Esophagus muscularis mucosa (tissue), 4 donors: Measurements from ENCODE around the gene RXRA. TPM values are rescaled to one million over a fixed set of nuclear protein-coding genes. Genes with fewer than 3 reads are reported as not detected.

Source experiments
- DNase-seq: peaks from one replicate; pipeline ENCODE4 v3.0.0-alpha.2; 2017; ENCODE audit errors: extremely low spot score
- H3K27ac ChIP-seq, 4 donors: fragments of 200-600 bp; sonication (generic); replicated peaks in 1 of 4; 1 replicate in 3 of 4; 2 replicates in 1 of 4; pipeline ENCODE4 v1.5.1; 2016 to 2019; ENCODE audit warnings: mild to moderate bottlenecking in 1 of 4
- H3K27me3 ChIP-seq, 4 donors: fragments of 200-600 bp; sonication (generic); one replicate each; pipeline versions ENCODE4 v1.5.1 to v1.6.0; 2016 to 2019
- H3K36me3 ChIP-seq, 4 donors: fragments of 200-600 bp; sonication (generic); one replicate each; pipeline ENCODE4 v1.5.1; 2016 to 2019
- H3K4me1 ChIP-seq, 4 donors: fragments of 200-600 bp; sonication (generic); one replicate each; pipeline ENCODE4 v1.5.1; 2016 to 2019
- H3K4me3 ChIP-seq, 4 donors: fragments of 200-600 bp; sonication (generic); 1 replicate in 2 of 4; 2 replicates in 2 of 4; pipeline ENCODE4 v1.5.1; 2016 to 2019; ENCODE audit warnings: mild to moderate bottlenecking in 4 of 4, moderate library complexity in 1 of 4
- H3K9me3 ChIP-seq, 4 donors: fragments of 200-600 bp; sonication (generic); 1 replicate in 3 of 4; 2 replicates in 1 of 4; pipeline ENCODE4 v1.5.1; 2016 to 2019
- EP300 ChIP-seq: sonication (generic); formaldehyde crosslinking; IDR thresholded peaks from one replicate; pipeline ENCODE4 v1.6.1; 2017; ENCODE audit warnings: antibody characterized with exemption
- POLR2A ChIP-seq: fragments of 450-650 bp; IDR thresholded peaks from one replicate; pipeline ENCODE4 v1.6.1; 2017; ENCODE audit warnings: antibody characterized with exemption, moderate library complexity, mild to moderate bottlenecking, low read depth
- POLR2AphosphoS5 ChIP-seq, 2 donors: sonication (generic); formaldehyde crosslinking; IDR thresholded peaks; one replicate each; pipeline ENCODE4 v1.6.1; 2017; ENCODE audit warnings: antibody characterized with exemption in 2 of 2
- WGBS: methylation state at CpG from one replicate; pipeline ENCODE4 v1.1.5; 2018; 5-methylcytosine and 5-hydroxymethylcytosine counted together
- intact Hi-C: fragments of 100-400 bp; cut with DNase I; formaldehyde crosslinking; loops from one replicate; pipeline ENCODE4 v1.15.1; 2023
- total RNA-seq, 4 donors: library from RNA; depleted of rRNA; stranded (reverse); fragments of >200 nt; gene quantifications; one replicate each; pipeline versions ENCODE4 v1.1.0 to v1.2.1, GENCODE V29; 2016
- TF ChIP-seq, protein P1 (sequence below), 3 experiments: fragments of 200-600 bp in 2 of 3; fragments of 450-650 bp in 1 of 3; sonication (generic) in 2 of 3; IDR thresholded peaks; one replicate each; pipeline ENCODE4 v1.5.1; 2017 to 2019; ENCODE audit warnings: antibody characterized with exemption in 3 of 3, mild to moderate bottlenecking in 2 of 3, moderate library complexity in 1 of 3

Gene RXRA
- total RNA-seq, 4 donors from 2014 or later: 46.4 to 81.0 (median 63.7) TPM

DNA sequence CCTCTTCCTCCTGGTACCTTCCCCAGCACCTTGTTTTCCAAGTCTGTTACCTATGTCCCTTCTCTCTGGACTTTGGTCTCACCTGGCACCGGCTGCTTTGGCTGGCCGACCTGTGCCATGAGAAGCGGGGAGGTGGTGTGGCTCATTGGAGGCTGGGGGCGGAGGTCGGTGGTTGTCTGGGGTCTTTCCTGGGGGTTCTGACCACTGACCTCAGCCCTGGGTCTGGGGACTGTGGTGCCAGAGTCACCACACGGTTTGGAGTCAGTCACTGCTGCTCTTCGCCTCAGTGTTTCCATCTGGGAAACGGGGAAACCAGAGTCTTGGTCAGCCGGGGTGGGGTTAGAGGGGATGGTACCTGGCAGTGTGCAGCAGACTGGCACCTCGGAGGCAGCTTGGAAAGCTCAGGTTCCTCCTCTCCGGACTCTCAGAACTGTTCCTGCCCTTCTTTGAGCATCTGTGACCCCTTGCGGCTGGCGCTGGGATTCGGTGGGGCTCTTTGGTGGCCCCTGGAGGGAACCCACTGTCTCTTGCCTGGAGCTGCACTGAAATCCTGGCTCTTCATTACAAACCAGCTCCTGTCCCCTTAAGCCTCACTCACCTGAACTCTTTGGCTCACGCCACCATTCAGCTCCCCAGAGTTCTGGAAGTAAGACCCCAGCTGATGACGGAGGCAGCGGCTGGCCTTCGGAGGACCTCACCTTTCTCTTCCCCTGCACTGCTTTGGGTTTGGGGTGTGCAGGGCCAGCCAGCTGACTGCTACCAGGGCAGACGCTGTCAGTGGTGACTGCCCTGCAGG, 4.1 kb upstream of the RXRA start:
- intact Hi-C loops: loop anchor here (5.0 kb wide), 1 partner anchor 40 kb away; no protein-coding TSS in a partner anchor
- Histone ChIP-seq H3K36me3 (no peaks in the 10 kb centered on the region), H3K4me1 (peaks cover 17 to 36% (median 27%) of the 10 kb centered on the region in 4 donors), H3K4me3 (no peak overlapping the region), H3K27me3 (peaks cover 0 to under 1% (median 0%) of the 10 kb centered on the region in 4 donors), H3K27ac (no peak overlapping the region), H3K9me3 (no peaks in the 10 kb centered on the region)
- TF ChIP-seq EP300 (no peak), POLR2A (no peak), POLR2AphosphoS5 (IDR thresholded peaks at IDR 0.05) (no peak)
- TF ChIP-seq, protein P1, sequence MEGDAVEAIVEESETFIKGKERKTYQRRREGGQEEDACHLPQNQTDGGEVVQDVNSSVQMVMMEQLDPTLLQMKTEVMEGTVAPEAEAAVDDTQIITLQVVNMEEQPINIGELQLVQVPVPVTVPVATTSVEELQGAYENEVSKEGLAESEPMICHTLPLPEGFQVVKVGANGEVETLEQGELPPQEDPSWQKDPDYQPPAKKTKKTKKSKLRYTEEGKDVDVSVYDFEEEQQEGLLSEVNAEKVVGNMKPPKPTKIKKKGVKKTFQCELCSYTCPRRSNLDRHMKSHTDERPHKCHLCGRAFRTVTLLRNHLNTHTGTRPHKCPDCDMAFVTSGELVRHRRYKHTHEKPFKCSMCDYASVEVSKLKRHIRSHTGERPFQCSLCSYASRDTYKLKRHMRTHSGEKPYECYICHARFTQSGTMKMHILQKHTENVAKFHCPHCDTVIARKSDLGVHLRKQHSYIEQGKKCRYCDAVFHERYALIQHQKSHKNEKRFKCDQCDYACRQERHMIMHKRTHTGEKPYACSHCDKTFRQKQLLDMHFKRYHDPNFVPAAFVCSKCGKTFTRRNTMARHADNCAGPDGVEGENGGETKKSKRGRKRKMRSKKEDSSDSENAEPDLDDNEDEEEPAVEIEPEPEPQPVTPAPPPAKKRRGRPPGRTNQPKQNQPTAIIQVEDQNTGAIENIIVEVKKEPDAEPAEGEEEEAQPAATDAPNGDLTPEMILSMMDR (IDR thresholded peaks at IDR 0.05): no peak
- WGBS: 91% methylated on average over 16 of the region's 19 CpGs
- no peak for DNase-seq

DNA sequence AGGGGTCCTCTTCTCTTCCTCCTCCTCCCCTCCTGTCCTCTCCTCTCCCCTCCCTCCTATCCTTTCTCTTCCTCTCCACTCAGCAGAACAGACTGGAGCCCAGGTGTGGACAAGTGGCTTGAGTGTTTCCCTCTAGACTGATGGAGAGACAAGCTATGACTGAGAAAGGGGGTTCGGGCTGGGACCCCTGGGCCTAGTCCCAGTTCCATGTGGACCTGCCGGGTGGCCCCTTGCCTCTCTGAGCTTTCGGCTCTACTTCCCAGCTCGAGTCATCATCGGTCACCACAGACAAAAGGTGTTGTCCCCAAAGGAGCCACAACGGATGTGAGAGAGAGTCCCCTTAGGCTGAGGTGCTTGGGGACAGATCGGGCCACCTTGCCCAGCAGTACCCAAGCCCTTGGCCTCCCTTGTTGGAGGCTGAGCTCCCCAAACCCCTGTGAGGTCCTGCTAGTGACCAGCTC, 3.4 kb upstream of the RXRA start:
- DNase-seq: no peak
- intact Hi-C loops: loop anchor here (5.0 kb wide), 1 partner anchor 41 kb away; no protein-coding TSS in a partner anchor
- Histone ChIP-seq H3K4me1 (peaks cover 24 to 36% (median 28%) of the 10 kb centered on the region in 4 donors), H3K27me3 (peaks cover 0 to 4% (median 0%) of the 10 kb centered on the region in 4 donors), H3K27ac (peak overlapping the region in 1 of 4 donors; percentile 37), H3K9me3 (no peaks in the 10 kb centered on the region), H3K4me3 (no peak overlapping the region), H3K36me3 (no peaks in the 10 kb centered on the region)
- TF ChIP-seq POLR2A: no peak
- no peak for TF ChIP-seq POLR2AphosphoS5 (IDR thresholded peaks at IDR 0.05)
- TF ChIP-seq EP300: no peak
- TF ChIP-seq, protein P1 (IDR thresholded peaks at IDR 0.05): no peak
- 95% methylated on average over 7 of the region's 7 CpGs for WGBS

DNA sequence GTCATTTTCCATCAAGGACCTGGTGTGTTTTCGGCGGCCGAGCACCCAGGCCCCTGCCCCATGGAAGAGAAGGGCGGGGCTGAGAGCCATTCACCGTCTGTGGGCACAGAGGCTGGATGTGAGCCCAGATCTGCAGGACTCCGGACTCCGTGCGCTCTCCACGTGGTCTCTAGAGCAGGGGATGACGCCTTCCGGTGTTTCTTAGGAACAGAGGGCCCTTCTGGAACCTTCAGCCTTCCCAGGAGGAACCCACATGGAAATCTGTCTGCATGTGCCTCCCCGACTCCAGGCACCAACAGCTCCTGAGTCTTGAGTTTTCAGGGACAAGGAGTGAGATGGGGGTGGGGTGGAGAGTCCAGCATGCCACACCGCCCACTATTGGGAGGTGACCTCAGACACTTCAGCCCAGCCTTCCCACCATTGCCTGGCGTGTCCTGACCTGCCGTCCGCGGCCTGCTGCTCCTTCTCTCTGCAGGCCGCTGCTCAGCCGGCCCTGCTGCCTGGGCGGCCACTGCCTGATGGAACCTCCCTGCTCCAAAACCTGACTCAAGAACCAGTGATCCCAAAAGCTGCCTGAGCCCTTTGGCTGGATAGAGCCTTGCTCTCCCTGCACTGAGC, 2.4 kb upstream of the RXRA start:
- Histone ChIP-seq H3K27me3 (peaks cover 0 to 4% (median 0%) of the 10 kb centered on the region in 4 donors), H3K36me3 (no peaks in the 10 kb centered on the region), H3K9me3 (no peaks in the 10 kb centered on the region), H3K4me1 (peaks cover 34 to 41% (median 36%) of the 10 kb centered on the region in 4 donors), H3K4me3 (no peak overlapping the region), H3K27ac (peak overlapping the region in 3 of 4 donors; percentile 37 to 97 (median 90))
- intact Hi-C loops: loop anchor here (2.0 to 5.0 kb wide), 3 partner anchors 42 to 153 kb away; no protein-coding TSS in a partner anchor
- TF ChIP-seq, protein P1 (IDR thresholded peaks at IDR 0.05): no peak
- TF ChIP-seq POLR2AphosphoS5 (IDR thresholded peaks at IDR 0.05): peak in 1 of 2 donors; percentile 12
- TF ChIP-seq EP300: no peak
- no peak for TF ChIP-seq POLR2A
- DNase-seq: no peak
- 80% methylated on average over 19 of the region's 20 CpGs for WGBS

DNA sequence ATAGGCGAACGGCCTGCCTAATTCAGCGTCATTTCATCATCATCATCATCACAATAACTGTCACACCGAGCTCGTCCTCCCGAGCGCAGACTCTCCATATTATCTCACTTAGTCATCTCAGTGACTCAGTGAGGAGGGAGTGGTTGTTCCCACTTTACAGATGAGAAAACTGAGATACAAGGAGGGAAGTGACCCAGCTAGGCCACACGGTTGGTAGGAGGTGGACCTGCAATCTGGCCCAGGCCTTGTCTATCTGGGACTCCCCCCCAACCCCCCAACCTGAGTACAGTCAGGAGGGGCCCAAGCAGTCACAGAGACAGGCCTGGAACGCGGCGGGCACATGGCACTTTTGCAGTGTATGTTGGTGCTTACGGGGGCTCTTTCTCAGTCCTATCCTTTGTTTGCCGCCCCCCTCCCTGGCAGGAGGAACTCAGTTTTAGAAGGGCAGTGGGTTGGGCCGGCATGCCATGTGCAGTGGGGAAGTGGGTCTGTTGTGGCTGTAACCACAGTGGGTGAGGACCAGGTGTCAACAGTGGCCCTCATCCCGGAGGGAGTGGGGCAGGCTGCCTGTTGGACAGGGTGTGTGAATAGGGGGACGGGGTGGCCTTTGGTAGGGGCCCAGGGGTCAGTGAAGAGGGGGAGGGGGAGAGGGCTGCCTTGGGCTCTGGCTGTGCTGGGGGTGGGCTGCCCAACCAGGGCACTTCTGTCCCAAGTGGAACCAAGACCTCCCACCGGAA, 1.7 kb upstream of the RXRA start:
- H3K9me3 ChIP-seq: no peaks in the 10 kb centered on the region
- H3K4me3 ChIP-seq: peak overlapping the region; percentile 57 to 90 (median 77)
- H3K27ac ChIP-seq: peak overlapping the region; percentile 90 to 99 (median 98)
- intact Hi-C loops: loop anchor here (2.0 to 5.0 kb wide), 4 partner anchors 42 to 154 kb away; no protein-coding TSS in a partner anchor
- H3K36me3 ChIP-seq: no peaks in the 10 kb centered on the region
- no peak for DNase-seq
- peaks cover 0 to 4% (median 0%) of the 10 kb centered on the region in 4 donors for H3K27me3 ChIP-seq
- TF ChIP-seq, protein P1 (IDR thresholded peaks at IDR 0.05): no peak
- no peak for TF ChIP-seq POLR2A
- TF ChIP-seq EP300: no peak
- TF ChIP-seq POLR2AphosphoS5 (IDR thresholded peaks at IDR 0.05): no peak
- H3K4me1 ChIP-seq: peaks cover 41 to 47% (median 43%) of the 10 kb centered on the region in 4 donors
- WGBS: 70% methylated on average over 13 of the region's 17 CpGs
